Lower leg skin (tissue), 3 donors: ENCODE results near the gene CDH3.

Experiments used
- POLR2A ChIP-seq, 2 donors: fragments of 450-650 bp; IDR thresholded peaks; one replicate each; pipeline ENCODE4 v1.6.1; 2016 to 2017; ENCODE audit warnings: antibody characterized with exemption in 2 of 2, mild to moderate bottlenecking in 1 of 2, moderate library complexity in 1 of 2
- TF ChIP-seq, protein P1 (sequence below), 3 donors: fragments of 450-650 bp; IDR thresholded peaks; one replicate each; pipeline ENCODE4 v1.5.1; 2016; ENCODE audit warnings: antibody characterized with exemption in 3 of 3, mild to moderate bottlenecking in 3 of 3, moderate library complexity in 2 of 3

DNA sequence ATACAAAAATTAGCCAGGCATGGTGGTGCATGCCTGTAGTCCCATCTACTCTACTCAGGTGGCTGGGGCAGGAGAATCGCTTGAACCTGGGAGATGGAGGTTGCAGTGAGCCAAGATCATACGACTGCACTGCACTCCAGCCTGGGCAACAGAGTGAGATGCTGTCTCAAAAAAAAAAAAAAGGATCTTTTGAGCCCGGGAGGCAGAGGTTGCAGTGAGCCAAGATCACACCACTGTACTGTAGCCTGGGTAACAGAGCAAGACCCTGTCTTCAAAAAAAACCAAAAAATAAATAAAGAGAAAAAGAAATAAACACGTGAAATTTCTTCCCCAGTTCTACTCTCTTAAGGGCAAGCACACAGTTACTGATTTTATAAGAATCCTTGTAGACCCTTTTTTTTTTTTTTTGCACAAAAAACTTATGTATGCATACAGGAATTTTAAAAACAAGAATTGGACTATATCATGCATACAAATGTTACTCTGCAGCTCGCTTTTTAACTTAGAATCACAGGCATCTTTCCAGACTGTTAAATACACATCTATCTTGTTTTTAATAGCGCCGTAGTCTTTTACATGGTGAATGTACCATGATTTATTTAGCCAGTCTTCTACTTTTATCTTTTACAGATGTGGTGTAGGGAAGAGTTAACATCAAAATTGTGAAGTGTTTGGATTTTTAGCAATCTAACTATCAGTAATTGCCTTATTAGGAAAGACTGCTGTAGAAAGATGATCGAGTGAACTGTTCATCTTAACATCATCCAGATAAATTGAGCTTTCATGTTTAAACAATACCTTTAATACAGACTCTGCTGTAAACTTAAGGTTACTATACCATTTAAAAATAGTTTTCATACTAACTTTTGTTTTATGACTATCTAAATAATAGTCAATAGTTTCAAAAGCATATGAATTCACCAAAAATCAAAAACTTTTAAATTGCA, 14.6 kb downstream of the CDH3 start:
- TF ChIP-seq POLR2A (IDR thresholded peaks at IDR 0.05) = no peak
- TF ChIP-seq, protein P1, sequence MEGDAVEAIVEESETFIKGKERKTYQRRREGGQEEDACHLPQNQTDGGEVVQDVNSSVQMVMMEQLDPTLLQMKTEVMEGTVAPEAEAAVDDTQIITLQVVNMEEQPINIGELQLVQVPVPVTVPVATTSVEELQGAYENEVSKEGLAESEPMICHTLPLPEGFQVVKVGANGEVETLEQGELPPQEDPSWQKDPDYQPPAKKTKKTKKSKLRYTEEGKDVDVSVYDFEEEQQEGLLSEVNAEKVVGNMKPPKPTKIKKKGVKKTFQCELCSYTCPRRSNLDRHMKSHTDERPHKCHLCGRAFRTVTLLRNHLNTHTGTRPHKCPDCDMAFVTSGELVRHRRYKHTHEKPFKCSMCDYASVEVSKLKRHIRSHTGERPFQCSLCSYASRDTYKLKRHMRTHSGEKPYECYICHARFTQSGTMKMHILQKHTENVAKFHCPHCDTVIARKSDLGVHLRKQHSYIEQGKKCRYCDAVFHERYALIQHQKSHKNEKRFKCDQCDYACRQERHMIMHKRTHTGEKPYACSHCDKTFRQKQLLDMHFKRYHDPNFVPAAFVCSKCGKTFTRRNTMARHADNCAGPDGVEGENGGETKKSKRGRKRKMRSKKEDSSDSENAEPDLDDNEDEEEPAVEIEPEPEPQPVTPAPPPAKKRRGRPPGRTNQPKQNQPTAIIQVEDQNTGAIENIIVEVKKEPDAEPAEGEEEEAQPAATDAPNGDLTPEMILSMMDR (IDR thresholded peaks at IDR 0.05) = no peak
